HEK293 (cell line): ENCODE measurements around the gene B4GALT3.

ENCODE experiments used
- CTCF ChIA-PET: fragments of 350-600 bp; formaldehyde crosslinking; extraction: SDS; loops from one replicate; lab custom pipeline; 2021; ENCODE audit warnings: antibody characterized with exemption; lab: Yijun Ruan, JAX
- POLR2A ChIA-PET: fragments of 300-600 bp; formaldehyde crosslinking; extraction: SDS; loops from one replicate; lab custom pipeline; 2020; ENCODE audit warnings: antibody characterized with exemption, inconsistent platforms; lab: Yijun Ruan, JAX
- H3K27ac ChIP-seq: fragments of 200-500 bp; sonication (Bioruptor generic); 2 replicates; pipeline ENCODE4 v1.5.1; 2014; ENCODE audit warnings: low read depth, low read length, control low read depth, inconsistent platforms; ENCODE audit errors: extremely low read depth
- H3K36me3 ChIP-seq, 2 experiments: fragments of 200-500 bp in 1 of 2; sonication (Bioruptor generic) in 1 of 2; 1 replicate in 1 of 2; 2 replicates in 1 of 2; pipeline ENCODE4 v1.5.1; 2014 to 2017; ENCODE audit warnings: inconsistent platforms in 2 of 2, low read length in 2 of 2; ENCODE audit not compliant: control insufficient read depth in 2 of 2, insufficient read depth in 1 of 2
- H3K4me1 ChIP-seq: fragments of 200-500 bp; sonication (Bioruptor generic); 2 replicates; pipeline ENCODE4 v1.5.1; 2014; ENCODE audit warnings: mild to moderate bottlenecking, low read length, inconsistent platforms; ENCODE audit not compliant: control insufficient read depth, insufficient read depth
- H3K4me3 ChIP-seq: 2 replicates; pipeline ENCODE4 v1.5.1; 2011; ENCODE audit warnings: low read depth, mild to moderate bottlenecking, control low read depth, low read length, moderate library complexity
- H3K9me3 ChIP-seq: fragments of 200-500 bp; sonication (Bioruptor generic); 2 replicates; pipeline ENCODE4 v1.5.1; 2014; ENCODE audit warnings: low read depth, low read length, inconsistent platforms; ENCODE audit not compliant: control insufficient read depth, insufficient read depth
- GLIS2 ChIP-seq: fragments of 450-650 bp; formaldehyde crosslinking; IDR thresholded peaks from 2 replicates; pipeline ENCODE4 v1.5.1; 2016; ENCODE audit warnings: missing biosample characterization, missing genetic modification characterization
- HIC1 ChIP-seq: fragments of 450-650 bp; formaldehyde crosslinking; IDR thresholded peaks from 2 replicates; pipeline ENCODE4 v1.5.1; 2016; ENCODE audit warnings: missing biosample characterization, missing genetic modification characterization
- KLF17 ChIP-seq: fragments of 450-650 bp; formaldehyde crosslinking; IDR thresholded peaks from 2 replicates; pipeline ENCODE4 v1.5.1; 2016; ENCODE audit warnings: missing biosample characterization, missing genetic modification characterization
- MYNN ChIP-seq: fragments of 450-650 bp; formaldehyde crosslinking; IDR thresholded peaks from 2 replicates; pipeline ENCODE4 v1.5.1; 2016; ENCODE audit warnings: missing biosample characterization, missing genetic modification characterization, borderline replicate concordance
- OSR2 ChIP-seq: fragments of 450-650 bp; formaldehyde crosslinking; IDR thresholded peaks from 2 replicates; pipeline ENCODE4 v1.5.1; 2016; ENCODE audit warnings: missing biosample characterization, missing genetic modification characterization
- PATZ1 ChIP-seq: fragments of 450-650 bp; formaldehyde crosslinking; IDR thresholded peaks from 2 replicates; pipeline ENCODE4 v1.5.1; 2016; ENCODE audit warnings: missing biosample characterization, missing genetic modification characterization
- PRDM10 ChIP-seq: fragments of 450-650 bp; formaldehyde crosslinking; IDR thresholded peaks from 2 replicates; pipeline ENCODE4 v1.5.1; 2016; ENCODE audit warnings: missing biosample characterization, missing genetic modification characterization
- SCRT1 ChIP-seq: fragments of 450-650 bp; formaldehyde crosslinking; IDR thresholded peaks from 2 replicates; pipeline ENCODE4 v1.5.1; 2016; ENCODE audit warnings: missing biosample characterization, missing genetic modification characterization, borderline replicate concordance
- SCRT2 ChIP-seq: fragments of 450-650 bp; formaldehyde crosslinking; IDR thresholded peaks from 2 replicates; pipeline ENCODE4 v1.5.1; 2016; ENCODE audit warnings: missing biosample characterization, missing genetic modification characterization
- ZBTB7A ChIP-seq: fragments of 450-650 bp; formaldehyde crosslinking; IDR thresholded peaks from 2 replicates; pipeline ENCODE4 v1.5.1; 2016; ENCODE audit warnings: low read depth, missing biosample characterization, missing genetic modification characterization
- ZNF302 ChIP-seq: fragments of 450-650 bp; formaldehyde crosslinking; IDR thresholded peaks from 2 replicates; pipeline ENCODE4 v1.5.1; 2016; ENCODE audit warnings: missing biosample characterization, missing genetic modification characterization, low read depth
- ZNF311 ChIP-seq: fragments of 450-650 bp; formaldehyde crosslinking; IDR thresholded peaks from 2 replicates; pipeline ENCODE4 v1.5.1; 2017; ENCODE audit warnings: missing biosample characterization, missing genetic modification characterization, borderline replicate concordance
- ZNF48 ChIP-seq: fragments of 450-650 bp; formaldehyde crosslinking; IDR thresholded peaks from 2 replicates; pipeline ENCODE4 v1.5.1; 2016; ENCODE audit warnings: missing biosample characterization, missing genetic modification characterization
- ZNF513 ChIP-seq: fragments of 450-650 bp; IDR thresholded peaks from 2 replicates; pipeline ENCODE4 v1.5.1; 2018; ENCODE audit warnings: missing biosample characterization, missing genetic modification characterization
- ZNF600 ChIP-seq: fragments of 450-650 bp; formaldehyde crosslinking; IDR thresholded peaks from 2 replicates; pipeline ENCODE4 v1.5.1; 2016; ENCODE audit warnings: missing biosample characterization, missing genetic modification characterization
- ZNF610 ChIP-seq: fragments of 450-650 bp; formaldehyde crosslinking; IDR thresholded peaks from 2 replicates; pipeline ENCODE4 v1.5.1; 2016; ENCODE audit warnings: missing biosample characterization, missing genetic modification characterization, borderline replicate concordance
- ZNF623 ChIP-seq: fragments of 450-650 bp; formaldehyde crosslinking; IDR thresholded peaks from 2 replicates; pipeline ENCODE4 v1.5.1; 2016; ENCODE audit warnings: missing biosample characterization, missing genetic modification characterization
- ZNF707 ChIP-seq: fragments of 450-650 bp; formaldehyde crosslinking; IDR thresholded peaks from 2 replicates; pipeline ENCODE4 v1.5.1; 2016; ENCODE audit warnings: missing biosample characterization, missing genetic modification characterization
- ZSCAN23 ChIP-seq: fragments of 450-650 bp; formaldehyde crosslinking; IDR thresholded peaks from 2 replicates; pipeline ENCODE4 v1.5.1; 2016; ENCODE audit warnings: missing biosample characterization, missing genetic modification characterization

B4GALT3 gene

GRCh38 chr1:161161652-161162051, 15.7 kb downstream of the B4GALT3 start:
- H3K9me3 ChIP-seq: no peaks in the 10 kb centered on the region
- TF ChIP-seq SCRT2 (tag by site-specific recombination) (peak; percentile 96), KLF17 (no peak), HIC1 (tag by site-specific recombination) (no peak), ZNF302 (no peak), SCRT1 (tag by site-specific recombination) (peak; percentile 85), ZNF610 (tag by site-specific recombination) (no peak), PATZ1 (tag by site-specific recombination) (no peak)
- ChIA-PET CTCF (interaction anchor here (1.6 kb wide), 1 partner anchor 31 kb away, joined by 5 read pairs; no protein-coding TSS in a partner anchor), POLR2A (interaction anchor here (0.5 to 1.6 kb wide), 6 partner anchors 10 to 159 kb away, joined by 3 to 6 read pairs (median 4); partner anchors contain the start of genes B4GALT3 and TOMM40L)
- H3K36me3 ChIP-seq: peaks cover 5 to 71% of the 10 kb centered on the region in 2 experiments; a peak in 2 of 3 replicates
- no peak overlapping the region for H3K27ac ChIP-seq
- no peak overlapping the region for H3K4me3 ChIP-seq
- peaks cover 7% of the 10 kb centered on the region; the same call in 1 of the 2 replicates for H3K4me1 ChIP-seq

GRCh38 chr1:161160671-161161145, 16.6 kb downstream of the B4GALT3 start:
- H3K27ac ChIP-seq: no peak overlapping the region
- POLR2A ChIA-PET: interaction anchor here (1.2 to 1.6 kb wide), 2 partner anchors 17 to 65 kb away, joined by 3 to 5 read pairs; partner anchors contain the start of genes B4GALT3 and TOMM40L
- H3K36me3 ChIP-seq: peaks cover 5 to 74% of the 10 kb centered on the region in 2 experiments; a peak in 2 of 3 replicates
- H3K9me3 ChIP-seq: no peaks in the 10 kb centered on the region
- CTCF ChIA-PET: interaction anchor here (0.6 kb wide), 1 partner anchor 379 kb away, joined by 3 read pairs; no protein-coding TSS in a partner anchor
- H3K4me1 ChIP-seq: peaks cover 7% of the 10 kb centered on the region; the same call in 1 of the 2 replicates
- no peak overlapping the region for H3K4me3 ChIP-seq
- peak; percentile 96 for TF ChIP-seq PRDM10 (tag by site-specific recombination)
- TF ChIP-seq ZBTB7A (tag by site-specific recombination): no peak

GRCh38 chr1:161159913-161160243, 17.4 kb downstream of the B4GALT3 start:
- 0 out of 2 replicates have a peak, but pooled peaks cover 4% of the 10 kb centered on the region for H3K4me1 ChIP-seq
- H3K27ac ChIP-seq: peak overlapping the region; percentile 65
- peaks cover 5 to 77% of the 10 kb centered on the region in 2 experiments; a peak in 2 of 3 replicates for H3K36me3 ChIP-seq
- POLR2A ChIA-PET: interaction anchor here (0.6 kb wide), 1 partner anchor 66 kb away, joined by 4 read pairs; the partner anchor contains the start of gene TOMM40L
- H3K4me3 ChIP-seq: peak overlapping the region; percentile 78
- H3K9me3 ChIP-seq: no peaks in the 10 kb centered on the region
- CTCF ChIA-PET: no interaction called here
- TF ChIP-seq OSR2 (tag by site-specific recombination): no peak
- no peak for TF ChIP-seq ZNF623
- TF ChIP-seq ZNF48 (tag by site-specific recombination): no peak
- TF ChIP-seq ZNF311 (tag by site-specific recombination): no peak
- TF ChIP-seq ZNF707: no peak
- 0 out of 2 replicates have a peak, but pooled peaks have one; percentile 31 for TF ChIP-seq GLIS2 (tag by site-specific recombination)
- no peak for TF ChIP-seq ZNF513 (tag by site-specific recombination)
- TF ChIP-seq MYNN (tag by site-specific recombination): no peak
- no peak for TF ChIP-seq ZSCAN23 (tag by site-specific recombination)
- TF ChIP-seq ZNF600 (tag by site-specific recombination): no peak
